Measurements from ENCODE around the gene ZRANB3.

Gene ZRANB3

DNA sequence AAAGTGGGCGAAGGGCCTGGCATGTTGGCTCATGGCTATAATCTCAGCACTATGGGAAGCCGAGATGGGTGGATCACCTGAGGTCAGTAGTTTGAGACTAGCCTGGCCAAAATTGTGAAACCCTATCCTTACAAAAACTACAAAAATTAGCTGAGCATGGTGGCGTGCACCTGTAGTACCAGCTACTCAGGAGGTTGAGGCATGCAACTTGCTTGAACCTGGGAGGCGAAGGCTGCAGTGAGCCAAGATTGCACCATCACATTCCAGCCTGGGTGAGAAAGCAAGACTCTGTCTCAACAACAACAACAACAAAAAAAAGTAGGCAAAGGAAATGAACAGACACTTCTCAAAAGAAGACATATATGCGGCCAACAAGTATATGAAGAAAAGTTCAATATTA is 282.4 kb downstream of the ZRANB3 start:
- DNase-seq (ENCODE audit: low spot score) = no peak

DNA sequence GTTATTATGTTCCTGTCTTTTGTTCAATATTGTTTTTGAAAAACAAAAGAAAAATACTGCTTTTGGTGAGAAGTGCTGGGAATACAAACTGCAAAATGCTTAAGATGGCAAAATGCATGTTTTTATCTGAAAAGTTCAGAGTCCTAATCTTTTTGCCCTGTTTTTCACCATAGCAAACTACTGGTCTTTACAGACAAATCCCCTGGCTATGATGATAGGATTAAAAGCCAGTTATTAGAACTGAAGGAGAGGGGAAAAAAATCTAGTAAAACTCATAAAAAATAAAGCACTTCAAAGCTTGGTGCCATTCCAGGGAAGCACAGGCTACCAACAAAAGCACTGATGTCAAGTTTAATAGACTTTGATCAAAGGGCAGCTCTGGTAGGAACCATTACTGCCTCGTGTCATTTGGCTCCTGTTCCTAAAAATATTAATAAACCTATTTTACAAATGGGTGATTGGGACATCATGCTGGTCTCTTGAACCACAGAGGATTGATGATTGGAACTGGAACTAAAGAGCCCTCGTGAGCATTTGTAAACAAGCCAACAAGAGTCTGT is 284.2 kb downstream of the ZRANB3 start:
- no peak for DNase-seq (ENCODE audit: low spot score)

DNA sequence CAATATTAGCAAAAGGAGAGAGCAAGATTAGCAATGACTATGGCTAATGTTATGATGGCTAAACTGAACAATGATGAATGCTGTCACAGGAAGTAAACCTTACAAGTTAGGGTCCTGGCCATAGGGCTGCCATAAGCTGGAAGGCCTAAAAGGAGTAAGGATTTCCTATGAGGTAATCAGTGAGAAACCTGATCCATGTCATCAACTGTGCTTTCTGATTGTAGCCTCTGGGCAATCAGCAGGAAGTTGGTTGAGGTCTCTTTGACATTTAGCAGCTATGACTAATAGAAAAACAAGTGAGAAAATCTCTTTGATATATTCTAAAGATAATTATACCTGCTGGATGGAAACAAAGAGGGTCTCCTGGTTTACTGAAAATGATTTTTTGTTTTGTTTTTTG is 285.9 kb downstream of the ZRANB3 start:
- no peak for DNase-seq (ENCODE audit: low spot score)

- DNase-seq (ENCODE audit: low spot score) = no peak
These were observed 292.4 kb downstream of the ZRANB3 start for GRCh38 chr2:135238651-135239050.

- DNase-seq (ENCODE audit: low spot score) = no peak
These were observed 300.9 kb downstream of the ZRANB3 start for GRCh38 chr2:135230150-135230549.

DNA sequence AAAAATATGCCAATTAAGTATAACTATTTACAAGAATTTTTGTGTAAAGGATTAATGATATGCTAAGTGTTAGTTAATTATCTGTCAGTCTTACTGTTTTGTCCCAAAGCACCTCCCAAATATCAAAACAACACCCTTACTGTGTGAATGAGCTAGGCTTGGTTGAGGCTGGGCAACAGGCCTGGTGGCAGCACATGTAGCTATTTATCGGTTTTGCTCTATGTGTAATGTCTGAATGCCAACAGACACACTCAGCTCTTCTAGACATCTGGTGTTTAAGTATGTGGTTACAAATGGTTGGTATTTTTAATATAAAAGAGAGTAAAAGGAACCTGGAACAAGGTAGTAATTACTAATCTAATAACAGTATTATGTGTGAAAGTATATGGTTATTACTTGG is 303.6 kb downstream of the ZRANB3 start:
- no peak for DNase-seq (ENCODE audit: low spot score)

DNA sequence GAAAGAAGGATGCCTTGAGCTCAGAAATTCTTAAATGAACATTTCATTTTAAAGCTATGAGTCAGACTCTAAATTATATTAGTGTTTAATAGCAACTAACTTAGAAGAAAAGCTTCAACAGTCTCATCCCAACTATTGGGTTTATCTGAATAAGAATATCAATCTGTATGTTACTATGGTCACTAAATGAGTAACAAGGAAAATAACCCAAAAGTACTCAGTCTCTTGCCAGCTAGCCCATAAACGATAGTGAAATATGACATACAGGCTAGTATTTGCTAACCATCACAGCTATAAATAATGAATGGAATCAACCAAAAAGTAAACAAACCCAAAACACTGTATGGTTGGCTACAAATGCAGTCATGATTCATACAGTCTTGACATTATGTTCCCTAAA is 304.1 kb downstream of the ZRANB3 start:
- DNase-seq (ENCODE audit: low spot score) = no peak

DNA sequence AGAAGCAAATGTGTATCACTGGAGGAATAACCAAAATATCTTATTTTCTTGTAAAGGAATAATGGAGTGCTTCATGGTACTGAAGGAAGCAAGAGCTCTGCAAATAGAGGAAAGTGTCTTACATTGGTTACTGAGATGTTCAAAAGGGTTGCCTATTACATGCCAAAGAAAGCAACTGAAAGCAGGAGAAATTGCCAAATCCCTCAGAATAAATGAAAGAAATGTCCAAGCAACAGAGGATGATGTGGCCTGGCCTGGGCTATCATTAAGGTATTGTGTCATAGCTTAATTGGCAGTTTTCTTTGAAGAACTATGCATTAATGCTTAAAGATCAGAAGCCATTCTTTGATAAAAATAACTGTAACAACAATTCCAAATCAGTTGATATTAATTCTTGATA is 305.2 kb downstream of the ZRANB3 start:
- DNase-seq (ENCODE audit: low spot score) = no peak

- no peak for DNase-seq (ENCODE audit: low spot score)
These were observed 311.8 kb downstream of the ZRANB3 start for GRCh38 chr2:135219226-135219625.

DNA sequence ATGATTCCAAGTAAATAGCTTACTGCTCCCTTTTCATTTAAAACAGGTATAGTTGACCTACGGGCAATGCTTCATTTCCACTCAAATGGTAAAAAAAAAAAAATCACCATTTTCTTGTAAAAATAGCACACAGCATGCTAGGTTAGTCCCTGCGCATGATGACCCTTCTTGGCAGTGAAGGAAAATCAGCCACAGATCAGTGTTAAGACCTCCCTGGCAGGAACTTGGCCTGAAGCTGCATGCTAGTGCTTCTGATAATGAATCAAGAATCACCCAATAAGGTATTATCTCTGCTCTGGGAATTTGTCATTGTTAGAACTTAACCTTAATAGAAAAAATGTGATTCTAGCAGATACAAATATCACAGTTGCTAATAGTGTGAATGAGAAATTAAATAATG is 312.6 kb downstream of the ZRANB3 start:
- no peak for DNase-seq (ENCODE audit: low spot score)

GRCh38 chr2:135212757-135213156 is 318.3 kb downstream of the ZRANB3 start:
- DNase-seq (ENCODE audit: low spot score) = no peak

DNA sequence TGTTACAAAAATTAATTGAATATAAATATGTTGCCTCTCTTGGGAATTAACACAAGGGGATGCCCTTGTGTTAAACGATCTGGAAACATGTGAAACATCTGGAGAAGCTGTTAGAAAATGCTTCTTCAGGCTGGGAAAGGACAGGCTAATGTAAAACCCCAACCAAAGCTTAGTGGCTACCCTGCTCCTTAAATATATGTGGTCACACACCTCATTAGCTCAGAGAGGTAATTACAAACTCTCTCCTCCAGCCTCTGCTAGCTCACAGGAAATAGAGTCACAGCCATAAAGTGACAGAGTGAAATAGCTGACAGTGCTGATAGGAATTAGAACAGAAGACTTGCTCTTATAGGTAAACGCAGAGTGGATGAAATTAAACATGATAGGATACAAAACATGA is 323.0 kb downstream of the ZRANB3 start:
- no peak for DNase-seq (ENCODE audit: low spot score)

GRCh38 chr2:135203944-135204343 is 327.1 kb downstream of the ZRANB3 start:
- no peak for DNase-seq (ENCODE audit: low spot score)

GRCh38 chr2:135202751-135203150 is 328.3 kb downstream of the ZRANB3 start:
- DNase-seq (ENCODE audit: low spot score) = no peak

DNA sequence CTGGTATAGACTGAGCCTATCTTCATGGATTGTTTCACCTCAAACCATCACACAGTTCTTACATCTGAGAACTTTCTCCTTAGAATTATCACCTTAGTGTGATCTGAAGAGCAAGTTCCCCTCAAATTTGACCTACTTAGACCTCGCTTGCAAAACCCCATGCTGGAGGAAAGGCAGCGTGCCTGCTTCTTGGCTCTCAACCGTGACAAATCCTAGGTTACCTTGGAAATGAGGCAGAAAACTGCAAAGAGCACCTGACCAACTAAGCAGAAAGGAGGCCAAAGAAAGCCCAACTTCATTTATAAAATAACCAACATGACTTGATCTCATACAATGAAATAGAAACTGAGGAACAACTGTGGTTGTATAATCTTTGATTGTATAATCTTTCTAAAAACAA is 332.5 kb downstream of the ZRANB3 start:
- no peak for DNase-seq (ENCODE audit: low spot score)

GRCh38 chr2:135190799-135191198 is 340.2 kb downstream of the ZRANB3 start:
- no peak for DNase-seq (ENCODE audit: low spot score)

DNA sequence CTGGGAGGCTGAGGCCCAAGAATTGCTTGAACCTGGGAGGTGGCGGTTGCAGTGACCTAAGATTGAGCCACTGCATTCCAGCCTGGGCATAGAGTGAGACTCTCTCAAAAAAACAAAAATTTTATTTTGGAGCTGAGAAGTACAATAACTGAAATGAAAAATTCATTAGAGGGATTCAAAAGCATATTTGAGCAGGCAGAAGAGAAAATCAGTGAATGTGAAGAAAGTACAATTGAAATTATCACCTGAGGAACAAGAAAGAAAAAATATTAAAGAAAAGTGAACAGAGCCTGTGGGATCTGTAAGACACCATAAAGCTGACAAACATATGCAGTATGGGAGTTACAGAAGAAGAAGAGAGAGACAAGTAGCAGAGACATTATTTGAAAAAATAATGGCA is 341.9 kb downstream of the ZRANB3 start:
- no peak for DNase-seq (ENCODE audit: low spot score)

- DNase-seq (ENCODE audit: low spot score) = no peak
These were observed 343.7 kb downstream of the ZRANB3 start for GRCh38 chr2:135187270-135187669.

DNA sequence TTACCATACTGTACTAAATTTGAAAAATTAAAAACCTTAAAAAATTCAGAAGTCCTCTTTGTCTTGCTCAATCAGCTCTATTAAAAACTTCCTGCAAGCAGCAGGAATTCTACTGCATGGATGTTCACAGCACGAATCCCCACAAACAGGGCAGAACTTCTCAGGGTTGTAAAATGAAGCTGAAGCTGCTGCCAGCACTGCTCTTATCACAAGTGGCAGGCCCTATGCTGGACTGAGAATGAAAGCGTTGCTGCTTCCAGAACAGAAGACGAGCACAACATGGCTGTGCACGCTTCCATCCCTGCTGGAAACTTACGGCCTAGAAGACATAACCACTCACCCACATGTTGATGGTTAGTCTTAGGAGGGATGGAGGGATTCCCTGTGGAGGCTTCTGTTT is 345.0 kb downstream of the ZRANB3 start:
- DNase-seq (ENCODE audit: low spot score) = no peak

GRCh38 chr2:135183822-135184221 is 347.2 kb downstream of the ZRANB3 start:
- DNase-seq (ENCODE audit: low spot score) = no peak

GRCh38 chr2:135182601-135183000 is 348.4 kb downstream of the ZRANB3 start:
- no peak for DNase-seq (ENCODE audit: low spot score)

DNA sequence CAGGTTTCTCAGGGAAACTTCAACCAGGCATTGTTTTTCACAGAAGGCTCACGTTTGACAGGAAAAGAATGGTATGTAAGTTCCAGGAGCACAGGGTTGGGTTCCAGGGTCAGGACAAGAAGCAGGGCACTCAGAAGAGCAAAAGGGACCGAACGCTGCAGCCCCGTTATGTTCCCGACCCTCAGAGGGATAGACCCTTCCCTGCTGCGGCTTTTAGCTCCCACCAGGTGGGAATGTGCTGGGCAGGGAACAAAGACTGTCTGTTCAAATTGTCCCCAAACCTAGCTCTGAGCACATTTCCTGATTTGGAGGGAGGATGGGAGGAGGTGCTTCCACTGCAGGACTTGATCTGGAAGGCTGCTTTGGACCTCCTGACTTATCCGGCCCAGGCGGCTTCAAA is 348.8 kb downstream of the ZRANB3 start:
- no peak for DNase-seq (ENCODE audit: low spot score)

- DNase-seq (ENCODE audit: low spot score) = no peak
These were observed 351.3 kb downstream of the ZRANB3 start for GRCh38 chr2:135179689-135180088.

- DNase-seq (ENCODE audit: low spot score) = no peak
These were observed 355.8 kb downstream of the ZRANB3 start for GRCh38 chr2:135175177-135175576.

DNA sequence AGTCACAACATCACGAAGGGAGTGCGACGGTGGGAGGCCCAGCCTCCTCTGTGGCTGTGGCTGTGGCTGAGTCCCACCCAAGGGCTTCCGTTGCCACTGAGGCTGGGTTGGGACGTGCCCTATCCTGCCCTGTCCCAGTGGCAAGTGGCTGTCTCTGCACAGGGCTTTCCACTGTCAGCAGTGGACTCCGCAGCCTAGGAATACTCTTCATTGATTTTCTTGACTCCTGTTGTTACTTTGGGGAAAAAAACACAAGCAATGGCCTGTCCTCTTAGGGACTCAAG is 356.3 kb downstream of the ZRANB3 start:
- DNase-seq (ENCODE audit: low spot score) = no peak

All from germinal center (tissue), 1 donor.